CD4-positive, alpha-beta T cell treated with Interleukin-15 for 1 hour (primary cell): ENCODE results near the gene GGTLC2.

Experiments
- DNase-seq: peaks from one replicate; pipeline ENCODE4 v3.0.0-alpha.2; 2020

GGTLC2 gene

GRCh38 chr22:22692707-22693530, 48.5 kb downstream of the GGTLC2 start:
- DNase-seq: peak; percentile 56

- DNase-seq: no peak
Observed at GRCh38 chr22:22693531-22693884, 49.1 kb downstream of the GGTLC2 start.

GRCh38 chr22:22694106-22694505, 49.7 kb downstream of the GGTLC2 start:
- no peak for DNase-seq

DNA sequence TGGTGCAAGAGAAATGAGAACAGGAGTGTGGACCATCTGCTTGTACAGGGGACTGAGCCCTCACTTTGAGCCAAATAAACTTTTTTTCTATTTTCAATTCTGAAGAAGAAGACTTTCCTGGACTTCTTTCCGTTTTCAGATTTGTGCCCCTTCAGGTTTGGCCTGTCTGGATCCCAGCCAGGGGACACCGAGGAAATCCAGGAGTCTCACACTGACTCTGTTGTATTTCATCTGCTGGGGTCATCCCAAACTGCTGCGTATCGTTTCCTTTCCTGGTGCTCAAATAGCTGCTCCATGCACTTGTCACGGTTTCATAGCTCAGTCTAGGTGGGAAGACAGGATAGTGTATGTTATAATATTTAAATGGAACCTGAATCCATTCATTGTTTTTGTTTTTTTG, 51.7 kb downstream of the GGTLC2 start:
- DNase-seq: no peak
